Fibroblast of lung (primary cell): ENCODE measurements around the gene HS3ST3A1.

Source experiments
- CTCF ChIP-seq, 2 donors: IDR thresholded peaks in 1 of 2; conservative IDR thresholded peaks in 1 of 2; 1 replicate in 1 of 2; 2 replicates in 1 of 2; pipeline ENCODE4 v1.5.1; 2011 to 2012; ENCODE audit warnings: low read length in 2 of 2, control low read depth in 1 of 2, inconsistent platforms in 1 of 2, low read depth in 1 of 2, mild to moderate bottlenecking in 1 of 2
- EZH2 ChIP-seq: IDR thresholded peaks from 2 replicates; pipeline ENCODE4 v1.5.1; 2012; ENCODE audit warnings: low read length, control low read depth, mild to moderate bottlenecking; ENCODE audit errors: missing control alignments

DNA sequence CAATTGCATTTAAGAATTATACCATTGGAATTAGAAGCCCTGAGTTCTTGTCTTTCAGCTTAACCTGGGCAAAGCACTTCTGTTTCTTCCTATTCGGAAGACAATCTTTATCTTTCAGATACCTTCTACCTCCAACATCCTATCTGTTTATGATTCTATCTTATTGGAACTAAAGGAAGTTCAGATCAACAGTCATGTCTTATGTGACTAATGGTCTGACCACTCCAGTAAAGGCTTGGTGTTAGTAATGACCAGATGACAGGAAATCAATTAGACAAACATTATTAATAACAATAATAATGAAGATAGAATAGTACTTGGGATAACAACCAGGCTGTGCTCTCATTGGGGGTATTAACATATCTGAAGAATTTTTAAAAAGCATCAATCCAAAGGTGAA, 11.3 kb downstream of the HS3ST3A1 start:
- TF ChIP-seq CTCF (conservative IDR thresholded peaks at IDR 0.05 in 1 of 2, IDR thresholded peaks at IDR 0.05 in 1 of 2; ENCODE audit: low read depth in 1 of 2, low read length in 2 of 2) (no peak), EZH2 (no peak)
